ENCODE data around the gene FTCD.

The FTCD gene

DNA sequence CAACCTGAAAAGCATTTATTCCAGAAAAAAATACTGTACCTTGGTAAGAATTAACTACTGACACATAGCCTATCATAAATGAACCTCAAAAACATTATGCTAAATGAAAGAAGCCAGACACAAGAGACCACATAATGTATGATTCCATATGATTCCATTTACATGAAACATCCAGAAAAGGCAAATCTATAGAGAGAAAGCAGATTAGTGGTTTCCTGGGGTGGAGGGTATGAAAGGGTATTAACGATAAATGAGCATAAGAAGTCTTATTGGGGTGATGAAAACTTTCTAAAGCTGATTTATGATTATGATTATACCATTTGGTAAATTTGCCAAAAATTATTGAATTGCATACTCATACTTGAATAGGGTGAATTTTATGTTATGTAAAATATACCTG is 67.7 kb downstream of the FTCD start:
- DNase-seq = no peak
